H9 (cell line): ENCODE measurements around the gene PIM3. TPM values are rescaled to one million over a fixed set of nuclear protein-coding genes. Genes with fewer than 3 reads are reported as not detected.

ENCODE experiments used
- DNase-seq: peaks from one replicate; pipeline ENCODE4 v3.0.0-alpha.2; 2017
- H2AFZ ChIP-seq: one replicate; pipeline ENCODE4 v1.6.1; 2013; ENCODE audit warnings: mild to moderate bottlenecking, low read length, control low read depth, moderate library complexity
- H2AK5ac ChIP-seq: 2 replicates; pipeline ENCODE4 v1.6.1; 2013; ENCODE audit warnings: low read length, control low read depth, mixed read lengths; ENCODE audit not compliant: insufficient read length
- H2BK120ac ChIP-seq: one replicate; pipeline ENCODE4 v1.6.1; 2013; ENCODE audit warnings: low read depth, mild to moderate bottlenecking, low read length, control low read depth, inconsistent platforms; ENCODE audit not compliant: poor library complexity, severe bottlenecking
- H2BK12ac ChIP-seq: 2 replicates; pipeline ENCODE4 v1.6.1; 2013; ENCODE audit warnings: low read length, control low read depth, mixed read lengths, low read depth; ENCODE audit not compliant: insufficient read length
- H2BK15ac ChIP-seq: 2 replicates; pipeline ENCODE4 v1.6.1; 2013; ENCODE audit warnings: low read depth, low read length, control low read depth
- H2BK20ac ChIP-seq: one replicate; pipeline ENCODE4 v1.6.1; 2013; ENCODE audit warnings: low read depth, mild to moderate bottlenecking, low read length, control low read depth, inconsistent platforms; ENCODE audit not compliant: poor library complexity, severe bottlenecking
- H2BK5ac ChIP-seq: 2 replicates; pipeline ENCODE4 v1.6.1; 2013; ENCODE audit warnings: low read length, control low read depth, mixed read lengths; ENCODE audit not compliant: insufficient read length
- H3K14ac ChIP-seq: 2 replicates; pipeline ENCODE4 v1.6.1; 2013; ENCODE audit warnings: low read length, control low read depth; ENCODE audit not compliant: insufficient read depth
- H3K18ac ChIP-seq: 2 replicates; pipeline ENCODE4 v1.6.1; 2013; ENCODE audit warnings: low read depth, mild to moderate bottlenecking, mixed read lengths, low read length, control low read depth; ENCODE audit not compliant: insufficient read length
- H3K23ac ChIP-seq: 2 replicates; pipeline ENCODE4 v1.6.1; 2013; ENCODE audit warnings: low read length, control low read depth, mixed read lengths, low read depth; ENCODE audit not compliant: insufficient read length
- H3K23me2 ChIP-seq: 2 replicates; pipeline ENCODE4 v1.6.1; 2013; ENCODE audit warnings: low read depth, mild to moderate bottlenecking, mixed read lengths, low read length, control low read depth; ENCODE audit not compliant: insufficient read length, poor library complexity, severe bottlenecking
- H3K27ac ChIP-seq: 2 replicates; pipeline ENCODE4 v1.5.1; 2013; ENCODE audit warnings: low read length, control low read depth, mixed read lengths, low read depth; ENCODE audit not compliant: insufficient read length
- H3K27me3 ChIP-seq: 2 replicates; pipeline ENCODE4 v1.6.1; 2013; ENCODE audit warnings: low read length, control low read depth, inconsistent platforms; ENCODE audit not compliant: insufficient read depth
- H3K4ac ChIP-seq: 2 replicates; pipeline ENCODE4 v1.6.1; 2013; ENCODE audit warnings: low read depth, mild to moderate bottlenecking, control low read depth, inconsistent platforms, low read length, moderate library complexity
- H3K4me1 ChIP-seq: 2 replicates; pipeline ENCODE4 v1.6.1; 2013; ENCODE audit warnings: low read length, control low read depth, inconsistent platforms; ENCODE audit not compliant: insufficient read depth
- H3K4me2 ChIP-seq: 2 replicates; pipeline ENCODE4 v1.6.1; 2013; ENCODE audit warnings: low read length, control low read depth, mixed read lengths; ENCODE audit not compliant: insufficient read length, insufficient read depth
- H3K56ac ChIP-seq: 2 replicates; pipeline ENCODE4 v1.6.1; 2013; ENCODE audit warnings: low read depth, mild to moderate bottlenecking, mixed read lengths, low read length, control low read depth; ENCODE audit not compliant: insufficient read length
- H3K79me1 ChIP-seq: 2 replicates; pipeline ENCODE4 v1.6.1; 2013; ENCODE audit warnings: low read depth, mild to moderate bottlenecking, moderate library complexity, low read length, control low read depth, inconsistent platforms; ENCODE audit not compliant: insufficient read depth, poor library complexity, severe bottlenecking
- H3K79me2 ChIP-seq: 2 replicates; pipeline ENCODE4 v1.6.1; 2013; ENCODE audit warnings: low read length, control low read depth, inconsistent platforms; ENCODE audit not compliant: insufficient read depth
- H3K9ac ChIP-seq: 2 replicates; pipeline ENCODE4 v1.6.1; 2013; ENCODE audit warnings: low read length, control low read depth, mixed read lengths; ENCODE audit not compliant: insufficient read length; ENCODE audit errors: extremely low read depth
- H3K9me3 ChIP-seq: one replicate; pipeline ENCODE4 v1.6.1; 2013; ENCODE audit warnings: low read depth, low read length, inconsistent platforms; ENCODE audit not compliant: control insufficient read depth
- H3T11ph ChIP-seq: one replicate; pipeline ENCODE4 v1.6.1; 2013; ENCODE audit warnings: mild to moderate bottlenecking, low read length, control low read depth, inconsistent platforms
- H4K20me1 ChIP-seq: one replicate; pipeline ENCODE4 v1.6.1; 2013; ENCODE audit not compliant: control insufficient read depth, insufficient read length, insufficient read depth
- H4K5ac ChIP-seq: 2 replicates; pipeline ENCODE4 v1.6.1; 2013; ENCODE audit warnings: low read depth, mild to moderate bottlenecking, mixed read lengths, low read length, control low read depth; ENCODE audit not compliant: insufficient read length
- H4K8ac ChIP-seq: replicated peaks from 2 replicates; pipeline ENCODE4 v1.6.1; 2013; ENCODE audit warnings: low read length, control low read depth, mixed read lengths, low read depth; ENCODE audit not compliant: insufficient read length
- H4K91ac ChIP-seq: 2 replicates; pipeline ENCODE4 v1.6.1; 2013; ENCODE audit warnings: low read depth, mild to moderate bottlenecking, moderate library complexity, mixed read lengths, low read length, control low read depth; ENCODE audit not compliant: insufficient read length
- H3K27ac Mint-ChIP-seq, 3 experiments: 2 replicates in 2 of 3; 3 replicates in 1 of 3; pipeline ENCODE4 v1.8.0; 2020 to 2021; ENCODE audit warnings: mixed read lengths in 3 of 3, mild to moderate bottlenecking in 1 of 3, moderate library complexity in 1 of 3
- H3K27me3 Mint-ChIP-seq: 2 replicates; pipeline ENCODE4 v1.8.0; 2021; ENCODE audit warnings: low read depth, mild to moderate bottlenecking, moderate library complexity, mixed read lengths
- H3K36me3 Mint-ChIP-seq, 3 experiments: 2 replicates in 2 of 3; 3 replicates in 1 of 3; pipeline ENCODE4 v1.8.0; 2020 to 2021; ENCODE audit warnings: low read depth in 3 of 3, mixed read lengths in 3 of 3; ENCODE audit not compliant: insufficient read depth in 1 of 3
- H3K4me1 Mint-ChIP-seq, 2 experiments: 2 replicates each; pipeline ENCODE4 v1.8.0; 2020; ENCODE audit warnings: mixed read lengths in 2 of 2
- H3K4me3 Mint-ChIP-seq, 2 experiments: 2 replicates in 1 of 2; 3 replicates in 1 of 2; pipeline ENCODE4 v1.8.0; 2020 to 2021; ENCODE audit warnings: mild to moderate bottlenecking in 2 of 2, mixed read lengths in 2 of 2, moderate library complexity in 1 of 2
- H3K9me3 Mint-ChIP-seq, 2 experiments: 2 replicates in 1 of 2; 3 replicates in 1 of 2; pipeline ENCODE4 v1.8.0; 2020; ENCODE audit warnings: mild to moderate bottlenecking in 2 of 2, mixed read lengths in 2 of 2, moderate library complexity in 1 of 2
- CTCF ChIP-seq: fragments of 200-600 bp; sonication (generic); conservative IDR thresholded peaks from 3 replicates; pipeline ENCODE4 v1.8.0; 2021; ENCODE audit warnings: antibody characterized with exemption, mild to moderate bottlenecking
- WGBS: extraction: QIAGEN DNeasy Blood & Tissue Kit; methylation state at CpG from one replicate; pipeline ENCODE4 v1.1.7; 2013; ENCODE audit warnings: missing lambda C conversion rate, low lambda C conversion rate, mixed read lengths; ENCODE audit not compliant: insufficient read length; ENCODE audit errors: extremely low coverage; 5-methylcytosine and 5-hydroxymethylcytosine counted together
- total RNA-seq: library from RNA; stranded (reverse); gene quantifications from 2 replicates; pipeline ENCODE4 v1.2.1, GENCODE V29; 2021

The PIM3 gene
- total RNA-seq, 1 experiment from 2014 or later: 43.4 TPM

GRCh38 chr22:49946612-49947295 lies 13.8 kb upstream of the PIM3 start:
- H2BK5ac ChIP-seq: no peak overlapping the region
- TF ChIP-seq CTCF: no peak
- H3K4me3 Mint-ChIP-seq: no peak overlapping the region
- H3K4ac ChIP-seq: no peak overlapping the region
- no peak overlapping the region for H2AFZ ChIP-seq
- no peak overlapping the region for H3K9ac ChIP-seq
- no peak overlapping the region; a peak in 1 of 7 replicates for H3K27ac Mint-ChIP-seq
- WGBS: no CpG with 5 or more reads among the region's 17 CpGs
- H2BK15ac ChIP-seq: no peak overlapping the region
- no peak overlapping the region for H4K5ac ChIP-seq
- no peak overlapping the region for H3K4me2 ChIP-seq
- H3K9me3 ChIP-seq: no peaks in the 10 kb centered on the region
- no peaks in the 10 kb centered on the region for H3K4me1 ChIP-seq
- no peaks in the 10 kb centered on the region for H3K36me3 Mint-ChIP-seq
- H4K91ac ChIP-seq: no peak overlapping the region
- H3K79me2 ChIP-seq: no peaks in the 10 kb centered on the region
- H3K23me2 ChIP-seq: no peaks in the 10 kb centered on the region
- H3K14ac ChIP-seq: peak overlapping the region; percentile 89
- no peaks in the 10 kb centered on the region for H3K79me1 ChIP-seq
- no peak overlapping the region for H3K23ac ChIP-seq
- H2AK5ac ChIP-seq: no peak overlapping the region
- H2BK120ac ChIP-seq: no peak overlapping the region
- peak overlapping the region; percentile 34 for H3K18ac ChIP-seq
- no peak overlapping the region for H3T11ph ChIP-seq
- H3K9me3 Mint-ChIP-seq: no peaks in the 10 kb centered on the region
- DNase-seq: peak; percentile 43
- H4K20me1 ChIP-seq: no peaks in the 10 kb centered on the region
- H2BK12ac ChIP-seq: no peak overlapping the region
- no peak overlapping the region for H2BK20ac ChIP-seq
- no peaks in the 10 kb centered on the region for H3K27me3 Mint-ChIP-seq
- H3K27me3 ChIP-seq: no peaks in the 10 kb centered on the region
- no peak overlapping the region for H4K8ac ChIP-seq
- H3K56ac ChIP-seq: no peak overlapping the region
- peaks cover 13 to 27% of the 10 kb centered on the region in 2 experiments for H3K4me1 Mint-ChIP-seq
- no peak overlapping the region for H3K27ac ChIP-seq
